Measurements from ENCODE around the gene CNGB1.
A peak's percentile ranks its signal among the peaks of the same experiment; 100 is the strongest.
"Not testable (repeated sequence)": the region's sequence is repeated elsewhere in the genome, so short reads cannot be mapped to it uniquely, and the experiment has no call there.

The CNGB1 gene

GRCh38 chr16:57862698-57863433 lies 108.1 kb downstream of the CNGB1 start:
- DNase-seq (ENCODE audit: low read depth in 2 of 2), result no peak

- DNase-seq (ENCODE audit: low read depth in 2 of 2), result peak in 1 of 2 donors; percentile 6
Observed at GRCh38 chr16:57859331-57859730, 111.6 kb downstream of the CNGB1 start.

GRCh38 chr16:57858635-57859034 lies 112.3 kb downstream of the CNGB1 start:
- DNase-seq (ENCODE audit: low read depth in 2 of 2), result no peak

- DNase-seq (ENCODE audit: low read depth in 2 of 2), result not testable (repeated sequence)
Observed at GRCh38 chr16:57857991-57858390, 112.9 kb downstream of the CNGB1 start.

GRCh38 chr16:57855188-57855587 lies 115.7 kb downstream of the CNGB1 start:
- no peak for DNase-seq (ENCODE audit: low read depth in 2 of 2)

GRCh38 chr16:57852189-57852588 lies 118.7 kb downstream of the CNGB1 start:
- no peak for DNase-seq (ENCODE audit: low read depth in 2 of 2)

- DNase-seq (ENCODE audit: low read depth in 2 of 2), result no peak
Observed at GRCh38 chr16:57848181-57848580, 122.7 kb downstream of the CNGB1 start.

GRCh38 chr16:57846931-57847330 lies 124.0 kb downstream of the CNGB1 start:
- not testable (repeated sequence) for DNase-seq (ENCODE audit: low read depth in 2 of 2)

GRCh38 chr16:57846078-57846697 lies 124.7 kb downstream of the CNGB1 start:
- DNase-seq (ENCODE audit: low read depth in 2 of 2), result no peak

GRCh38 chr16:57845115-57845514 lies 125.8 kb downstream of the CNGB1 start:
- no peak for DNase-seq (ENCODE audit: low read depth in 2 of 2)

- no peak for DNase-seq (ENCODE audit: low read depth in 2 of 2)
Observed at GRCh38 chr16:57844416-57845030, 126.4 kb downstream of the CNGB1 start.

- no peak for DNase-seq (ENCODE audit: low read depth in 2 of 2)
Observed at GRCh38 chr16:57843400-57843799, 127.5 kb downstream of the CNGB1 start.

- no peak for DNase-seq (ENCODE audit: low read depth in 2 of 2)
Observed at GRCh38 chr16:57842601-57843000, 128.3 kb downstream of the CNGB1 start.

- no peak for DNase-seq (ENCODE audit: low read depth in 2 of 2)
Observed at GRCh38 chr16:57840833-57841232, 130.1 kb downstream of the CNGB1 start.

GRCh38 chr16:57838161-57838560 lies 132.8 kb downstream of the CNGB1 start:
- DNase-seq (ENCODE audit: low read depth in 2 of 2), result no peak

GRCh38 chr16:57837305-57838125 lies 133.4 kb downstream of the CNGB1 start:
- DNase-seq (ENCODE audit: low read depth in 2 of 2), result no peak

- DNase-seq (ENCODE audit: low read depth in 2 of 2), result not testable (repeated sequence)
Observed at GRCh38 chr16:57835439-57835838, 135.5 kb downstream of the CNGB1 start.

GRCh38 chr16:57834936-57835335 lies 136.0 kb downstream of the CNGB1 start:
- DNase-seq (ENCODE audit: low read depth in 2 of 2), result no peak

Measured in activated CD8-positive, alpha-beta memory T cell treated with anti-CD3 and anti-CD28 coated beads for 4 hours (primary cell).